Astrocyte (in vitro differentiated cells and primary cell): Measurements from ENCODE around the gene SMOC2. TPM values are rescaled to one million over a fixed set of nuclear protein-coding genes. Genes with fewer than 3 reads are reported as not detected.

Source experiments
- DNase-seq: peaks from one replicate; pipeline ENCODE4 v3.0.0-alpha.2; 2010; ENCODE audit warnings: low read depth
- FAIRE-seq: peaks from 2 replicates; lab custom pipeline; 2011; peaks lifted over from hg19 to GRCh38; lab: Jason Lieb, UNC
- H2AFZ ChIP-seq: 2 replicates; pipeline ENCODE4 v1.6.0; 2012; ENCODE audit warnings: low read depth, low read length, inconsistent platforms
- H3K27ac ChIP-seq: 2 replicates; pipeline ENCODE4 v1.5.1; 2011; ENCODE audit warnings: low read depth, low read length, inconsistent platforms
- H3K27me3 ChIP-seq: 2 replicates; pipeline ENCODE4 v1.6.0; 2011; ENCODE audit warnings: low read length, inconsistent platforms; ENCODE audit not compliant: insufficient read depth
- H3K36me3 ChIP-seq: 2 replicates; pipeline ENCODE4 v1.5.1; 2011; ENCODE audit warnings: low read length, inconsistent platforms; ENCODE audit not compliant: insufficient read depth
- H3K4me1 ChIP-seq: 2 replicates; pipeline ENCODE4 v1.5.1; 2011; ENCODE audit warnings: low read length, inconsistent platforms; ENCODE audit not compliant: insufficient read depth
- H3K4me2 ChIP-seq: 2 replicates; pipeline ENCODE4 v1.6.0; 2012; ENCODE audit warnings: low read length, inconsistent platforms
- H3K4me3 ChIP-seq: 2 replicates; pipeline ENCODE4 v1.5.1; 2011; ENCODE audit warnings: low read depth, mild to moderate bottlenecking, low read length, inconsistent platforms; ENCODE audit not compliant: insufficient read depth
- H3K79me2 ChIP-seq: 2 replicates; pipeline ENCODE4 v1.6.0; 2012; ENCODE audit warnings: mild to moderate bottlenecking, low read length, inconsistent platforms; ENCODE audit not compliant: insufficient read depth
- H3K9ac ChIP-seq: 2 replicates; pipeline ENCODE4 v1.6.0; 2012; ENCODE audit warnings: mild to moderate bottlenecking, low read length, inconsistent platforms
- H3K9me3 ChIP-seq: 2 replicates; pipeline ENCODE4 v1.5.1; 2012; ENCODE audit warnings: low read depth, mild to moderate bottlenecking, low read length, inconsistent platforms; ENCODE audit not compliant: insufficient read depth
- H4K20me1 ChIP-seq: 2 replicates; pipeline ENCODE4 v1.6.0; 2012; ENCODE audit warnings: low read length, inconsistent platforms; ENCODE audit not compliant: insufficient read depth
- H3K27ac Mint-ChIP-seq: one replicate; pipeline ENCODE4 v1.8.0; 2021; ENCODE audit warnings: mild to moderate bottlenecking, mixed read lengths; ENCODE audit not compliant: unreplicated experiment
- H3K27me3 Mint-ChIP-seq: one replicate; pipeline ENCODE4 v1.8.0; 2021; ENCODE audit warnings: low read depth, mixed read lengths; ENCODE audit not compliant: unreplicated experiment
- H3K36me3 Mint-ChIP-seq: one replicate; pipeline ENCODE4 v1.8.0; 2021; ENCODE audit warnings: low read depth, mixed read lengths; ENCODE audit not compliant: unreplicated experiment
- H3K4me1 Mint-ChIP-seq: one replicate; pipeline ENCODE4 v1.8.0; 2021; ENCODE audit warnings: low read depth, mixed read lengths; ENCODE audit not compliant: unreplicated experiment
- H3K4me3 Mint-ChIP-seq: one replicate; pipeline ENCODE4 v1.8.0; 2021; ENCODE audit warnings: mild to moderate bottlenecking, moderate library complexity, mixed read lengths; ENCODE audit not compliant: unreplicated experiment
- H3K9me3 Mint-ChIP-seq: one replicate; pipeline ENCODE4 v1.8.0; 2021; ENCODE audit warnings: mild to moderate bottlenecking, mixed read lengths; ENCODE audit not compliant: unreplicated experiment
- EZH2 ChIP-seq: IDR thresholded peaks from 2 replicates; pipeline ENCODE4 v1.6.1; 2012; ENCODE audit warnings: mild to moderate bottlenecking, low read length, inconsistent platforms; ENCODE audit not compliant: insufficient read depth
- total RNA-seq: library from RNA; stranded (reverse); gene quantifications from 2 replicates; pipeline ENCODE4 v1.2.1, GENCODE V29; 2021
- TF ChIP-seq, protein P1 (sequence below): IDR thresholded peaks from 2 replicates; pipeline ENCODE4 v1.5.1; 2011; ENCODE audit warnings: low read depth, mild to moderate bottlenecking, inconsistent platforms, low read length, moderate library complexity; ENCODE audit not compliant: insufficient read depth

The SMOC2 gene
- total RNA-seq, 1 donor from 2014 or later = 0.93 TPM

DNA sequence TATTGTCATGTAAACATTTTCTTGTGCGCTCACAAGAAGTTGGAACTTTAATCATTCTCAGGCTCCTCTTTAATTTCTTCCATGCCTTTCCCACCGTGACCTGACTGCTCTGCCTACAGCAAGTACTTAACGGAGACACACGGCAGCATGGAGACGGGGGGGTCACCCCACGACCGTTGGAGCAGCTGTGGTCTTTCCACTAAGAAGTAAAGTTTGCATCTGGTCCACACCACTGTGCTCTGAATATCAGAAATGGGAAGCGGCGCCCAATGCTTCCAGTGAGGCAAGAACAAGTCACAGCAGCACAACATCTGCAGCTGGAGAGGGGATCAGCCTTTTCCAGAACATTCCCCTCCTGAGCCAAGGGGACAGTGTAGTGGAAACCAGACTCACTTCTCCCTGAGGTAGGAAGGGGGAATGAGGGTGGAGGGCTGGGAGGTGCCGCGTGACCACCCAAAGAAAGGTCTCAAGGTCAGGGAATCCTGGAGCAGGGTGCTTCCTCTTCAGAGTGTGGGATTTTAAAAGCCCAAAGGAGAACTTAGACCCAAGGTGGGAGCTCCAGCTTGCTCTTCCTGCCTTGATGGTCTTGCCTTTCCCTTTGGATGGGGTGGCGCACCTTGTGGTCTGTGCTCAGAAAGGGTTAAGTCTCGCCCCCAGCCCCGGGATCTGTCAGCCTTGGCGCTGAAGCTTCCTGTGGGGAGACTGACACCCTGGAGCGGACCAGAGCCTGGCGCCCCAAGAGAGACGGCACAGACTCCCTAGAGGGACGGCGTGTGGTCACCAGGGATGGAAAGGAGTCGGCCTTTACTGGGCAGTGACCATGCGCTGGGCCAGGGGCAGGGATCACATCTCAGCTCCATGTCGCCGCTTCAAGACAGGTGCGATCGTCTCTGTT, 25.6 kb upstream of the SMOC2 start:
- Histone ChIP-seq H3K9me3 (no peaks in the 10 kb centered on the region), H3K4me2 (peak overlapping the region; percentile 1), H3K36me3 (no peaks in the 10 kb centered on the region), H2AFZ (no peak overlapping the region), H3K9ac (no peak overlapping the region), H3K27me3 (peaks cover 2% of the 10 kb centered on the region), H3K4me1 (no peaks in the 10 kb centered on the region), H3K4me3 (no peak overlapping the region), H3K27ac (no peak overlapping the region), H3K79me2 (no peaks in the 10 kb centered on the region), H4K20me1 (no peaks in the 10 kb centered on the region)
- no peak overlapping the region for H3K4me3 Mint-ChIP-seq
- no peak overlapping the region for H3K27ac Mint-ChIP-seq
- TF ChIP-seq EZH2 = no peak
- TF ChIP-seq, protein P1, sequence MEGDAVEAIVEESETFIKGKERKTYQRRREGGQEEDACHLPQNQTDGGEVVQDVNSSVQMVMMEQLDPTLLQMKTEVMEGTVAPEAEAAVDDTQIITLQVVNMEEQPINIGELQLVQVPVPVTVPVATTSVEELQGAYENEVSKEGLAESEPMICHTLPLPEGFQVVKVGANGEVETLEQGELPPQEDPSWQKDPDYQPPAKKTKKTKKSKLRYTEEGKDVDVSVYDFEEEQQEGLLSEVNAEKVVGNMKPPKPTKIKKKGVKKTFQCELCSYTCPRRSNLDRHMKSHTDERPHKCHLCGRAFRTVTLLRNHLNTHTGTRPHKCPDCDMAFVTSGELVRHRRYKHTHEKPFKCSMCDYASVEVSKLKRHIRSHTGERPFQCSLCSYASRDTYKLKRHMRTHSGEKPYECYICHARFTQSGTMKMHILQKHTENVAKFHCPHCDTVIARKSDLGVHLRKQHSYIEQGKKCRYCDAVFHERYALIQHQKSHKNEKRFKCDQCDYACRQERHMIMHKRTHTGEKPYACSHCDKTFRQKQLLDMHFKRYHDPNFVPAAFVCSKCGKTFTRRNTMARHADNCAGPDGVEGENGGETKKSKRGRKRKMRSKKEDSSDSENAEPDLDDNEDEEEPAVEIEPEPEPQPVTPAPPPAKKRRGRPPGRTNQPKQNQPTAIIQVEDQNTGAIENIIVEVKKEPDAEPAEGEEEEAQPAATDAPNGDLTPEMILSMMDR = no peak
- FAIRE-seq (no peak), DNase-seq (no peak)
- H3K27me3 Mint-ChIP-seq = peaks cover 49% of the 10 kb centered on the region
- H3K36me3 Mint-ChIP-seq = no peaks in the 10 kb centered on the region
- H3K4me1 Mint-ChIP-seq = peaks cover 4% of the 10 kb centered on the region
- no peaks in the 10 kb centered on the region for H3K9me3 Mint-ChIP-seq

DNA sequence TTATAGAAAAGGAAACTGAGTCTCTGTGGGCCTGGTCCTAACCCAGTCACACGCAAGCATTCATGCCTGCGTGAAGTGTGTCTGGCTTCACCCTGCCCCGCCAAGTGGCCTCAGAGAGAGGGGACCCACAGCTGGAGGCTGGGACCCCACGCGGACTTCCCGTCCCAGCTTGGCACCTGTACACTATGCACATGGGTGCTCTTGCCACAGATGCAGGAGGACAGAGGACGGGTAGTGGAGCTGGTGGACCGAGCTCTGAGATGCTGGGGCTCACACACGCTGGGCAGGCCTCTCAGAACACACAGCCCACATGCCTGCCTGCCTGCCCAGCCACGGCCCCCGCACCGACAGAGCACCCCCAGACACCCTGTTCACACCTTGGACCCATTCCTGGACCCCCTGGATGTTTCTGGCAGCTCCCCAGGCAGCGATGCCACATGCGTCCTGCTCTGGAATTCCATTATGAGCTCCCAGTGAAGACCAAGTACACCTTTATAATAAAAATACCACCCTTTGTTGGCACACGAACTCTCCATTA, 24.9 kb upstream of the SMOC2 start:
- peaks cover 4% of the 10 kb centered on the region for H3K4me1 Mint-ChIP-seq
- peaks cover 2% of the 10 kb centered on the region for H3K27me3 ChIP-seq
- no peaks in the 10 kb centered on the region for H3K36me3 Mint-ChIP-seq
- H4K20me1 ChIP-seq = no peaks in the 10 kb centered on the region
- no peaks in the 10 kb centered on the region for H3K9me3 ChIP-seq
- FAIRE-seq = no peak
- no peak overlapping the region for H3K27ac Mint-ChIP-seq
- H3K27me3 Mint-ChIP-seq = peaks cover 49% of the 10 kb centered on the region
- H3K79me2 ChIP-seq = no peaks in the 10 kb centered on the region
- H3K4me3 ChIP-seq = no peak overlapping the region
- no peak overlapping the region for H3K27ac ChIP-seq
- no peaks in the 10 kb centered on the region for H3K9me3 Mint-ChIP-seq
- no peak overlapping the region for H2AFZ ChIP-seq
- DNase-seq = no peak
- H3K9ac ChIP-seq = no peak overlapping the region
- TF ChIP-seq EZH2 = no peak
- TF ChIP-seq, protein P1 = no peak
- no peaks in the 10 kb centered on the region for H3K36me3 ChIP-seq
- no peaks in the 10 kb centered on the region for H3K4me1 ChIP-seq
- no peak overlapping the region for H3K4me3 Mint-ChIP-seq
- no peak overlapping the region for H3K4me2 ChIP-seq

DNA sequence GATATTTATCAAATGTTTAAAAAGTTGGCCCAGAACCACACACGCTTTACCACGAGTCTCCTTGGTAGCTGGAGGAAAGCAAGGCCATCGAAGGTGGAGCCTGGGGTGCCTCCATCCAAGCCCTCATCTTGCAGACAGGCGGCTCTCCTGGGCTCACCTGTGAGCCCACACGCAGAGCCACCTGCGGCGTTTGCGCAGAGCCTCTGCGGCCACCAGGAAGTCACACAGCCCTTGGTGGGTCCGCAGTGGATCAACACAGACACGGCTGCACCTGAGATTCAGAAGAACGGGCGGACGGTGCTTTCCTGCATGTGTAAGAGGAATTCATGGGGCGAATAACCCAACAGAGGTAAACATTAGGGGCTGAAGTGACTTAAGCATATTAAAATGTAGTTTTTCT, 24.5 kb upstream of the SMOC2 start:
- Histone ChIP-seq H2AFZ (no peak overlapping the region), H3K9me3 (no peaks in the 10 kb centered on the region), H3K4me2 (no peak overlapping the region), H3K36me3 (no peaks in the 10 kb centered on the region), H3K4me1 (no peaks in the 10 kb centered on the region), H3K27me3 (peaks cover 2% of the 10 kb centered on the region), H3K27ac (no peak overlapping the region), H3K9ac (no peak overlapping the region), H3K79me2 (no peaks in the 10 kb centered on the region), H4K20me1 (no peaks in the 10 kb centered on the region), H3K4me3 (no peak overlapping the region)
- no peak for FAIRE-seq
- H3K27me3 Mint-ChIP-seq = peaks cover 53% of the 10 kb centered on the region
- no peaks in the 10 kb centered on the region for H3K36me3 Mint-ChIP-seq
- no peak overlapping the region for H3K27ac Mint-ChIP-seq
- no peak for DNase-seq
- peaks cover 4% of the 10 kb centered on the region for H3K4me1 Mint-ChIP-seq
- H3K4me3 Mint-ChIP-seq = no peak overlapping the region
- no peaks in the 10 kb centered on the region for H3K9me3 Mint-ChIP-seq
- TF ChIP-seq, protein P1 = no peak
- TF ChIP-seq EZH2 = no peak
